Gastroesophageal sphincter (tissue), 4 donors: ENCODE results near the gene DCC. TPM values are rescaled to one million over a fixed set of nuclear protein-coding genes. Genes with fewer than 3 reads are reported as not detected.

ENCODE experiments used
- ATAC-seq: fragments of 150-250 bp; one replicate; pipeline ENCODE4 v1.9.1; 2016; ENCODE audit warnings: mild to moderate bottlenecking, moderate library complexity
- H3K27ac ChIP-seq, 4 donors: fragments of 200-600 bp; sonication (generic) in 3 of 4; 1 replicate in 3 of 4; 2 replicates in 1 of 4; pipeline ENCODE4 v1.5.1; 2016 to 2019
- H3K27me3 ChIP-seq: fragments of 200-600 bp; sonication (generic); one replicate; pipeline ENCODE4 v1.5.1; 2019
- H3K36me3 ChIP-seq, 2 donors: fragments of 200-600 bp; sonication (generic); one replicate each; pipeline ENCODE4 v1.5.1; 2019; ENCODE audit warnings: control low read depth in 1 of 2
- H3K4me1 ChIP-seq, 3 donors: fragments of 200-600 bp; sonication (generic); 1 replicate in 2 of 3; 2 replicates in 1 of 3; pipeline ENCODE4 v1.5.1; 2016 to 2019; ENCODE audit warnings: control low read depth in 2 of 3
- H3K4me3 ChIP-seq, 2 donors: fragments of 200-600 bp; sonication (generic); one replicate each; pipeline ENCODE4 v1.5.1; 2019; ENCODE audit warnings: mild to moderate bottlenecking in 1 of 2, moderate library complexity in 1 of 2
- H3K9me3 ChIP-seq, 3 donors: fragments of 200-600 bp; sonication (generic); one replicate each; pipeline ENCODE4 v1.5.1; 2017 to 2019; ENCODE audit warnings: control low read depth in 2 of 3
- CTCF ChIP-seq, 4 experiments: fragments of 200-600 bp in 2 of 4; fragments of 450-650 bp in 2 of 4; sonication (generic) in 1 of 4; IDR thresholded peaks; one replicate each; pipeline ENCODE4 v1.5.1; 2017 to 2019; ENCODE audit warnings: antibody characterized with exemption in 4 of 4, mild to moderate bottlenecking in 2 of 4, moderate library complexity in 2 of 4
- EP300 ChIP-seq: sonication (generic); formaldehyde crosslinking; IDR thresholded peaks from one replicate; pipeline ENCODE4 v1.6.1; 2017; ENCODE audit warnings: antibody characterized with exemption, mild to moderate bottlenecking
- POLR2A ChIP-seq, 2 donors: fragments of 450-650 bp; IDR thresholded peaks; one replicate each; pipeline ENCODE4 v1.6.1; 2017; ENCODE audit warnings: antibody characterized with exemption in 2 of 2, mild to moderate bottlenecking in 2 of 2, moderate library complexity in 1 of 2
- POLR2AphosphoS5 ChIP-seq: sonication (generic); formaldehyde crosslinking; IDR thresholded peaks from one replicate; pipeline ENCODE4 v1.6.1; 2017; ENCODE audit warnings: antibody characterized with exemption
- WGBS, 2 donors: methylation state at CpG; one replicate each; pipeline ENCODE4 v1.1.5; 2018; ENCODE audit warnings: low coverage in 1 of 2; 5-methylcytosine and 5-hydroxymethylcytosine counted together
- total RNA-seq, 4 donors: library from RNA; depleted of rRNA; stranded (reverse); fragments of >200 nt; gene quantifications; one replicate each; pipeline ENCODE4 v1.1.0, GENCODE V29; 2016

The DCC gene
- total RNA-seq, 4 donors from 2014 or later = 0.13 to 0.54 (median 0.47) TPM; not detected in 1

GRCh38 chr18:52377094-52377493 lies 37.1 kb downstream of the DCC start:
- Histone ChIP-seq H3K27me3 (no peaks in the 10 kb centered on the region), H3K36me3 (no peaks in the 10 kb centered on the region), H3K27ac (no peak overlapping the region), H3K9me3 (no peaks in the 10 kb centered on the region), H3K4me1 (no peaks in the 10 kb centered on the region), H3K4me3 (no peak overlapping the region)
- no peak for ATAC-seq
- TF ChIP-seq POLR2A (IDR thresholded peaks at IDR 0.05) = no peak
- TF ChIP-seq POLR2AphosphoS5 = no peak
- no peak for TF ChIP-seq EP300
- TF ChIP-seq CTCF (IDR thresholded peaks at IDR 0.05) = no peak

- no peaks in the 10 kb centered on the region for H3K27me3 ChIP-seq
- TF ChIP-seq POLR2A (IDR thresholded peaks at IDR 0.05) (no peak), EP300 (no peak), CTCF (IDR thresholded peaks at IDR 0.05) (no peak), POLR2AphosphoS5 (no peak)
- no peak for ATAC-seq
- H3K9me3 ChIP-seq = no peaks in the 10 kb centered on the region
- no peaks in the 10 kb centered on the region for H3K36me3 ChIP-seq
- H3K27ac ChIP-seq = no peak overlapping the region
- H3K4me1 ChIP-seq = no peaks in the 10 kb centered on the region
- H3K4me3 ChIP-seq = no peak overlapping the region
These were observed 46.3 kb downstream of the DCC start for GRCh38 chr18:52386306-52386705.

- Histone ChIP-seq H3K4me1 (no peaks in the 10 kb centered on the region), H3K9me3 (no peaks in the 10 kb centered on the region), H3K27ac (no peak overlapping the region), H3K27me3 (no peaks in the 10 kb centered on the region), H3K36me3 (no peaks in the 10 kb centered on the region), H3K4me3 (no peak overlapping the region)
- 67 to 73% methylated on average over 2 to 3 of the region's 3 CpGs for WGBS, 2 donors
- ATAC-seq = no peak
- no peak for TF ChIP-seq POLR2AphosphoS5
- TF ChIP-seq CTCF (IDR thresholded peaks at IDR 0.05) = no peak
- TF ChIP-seq EP300 = no peak
- TF ChIP-seq POLR2A (IDR thresholded peaks at IDR 0.05) = no peak
These were observed 47.2 kb downstream of the DCC start for GRCh38 chr18:52387175-52387574.

- TF ChIP-seq POLR2A (IDR thresholded peaks at IDR 0.05) = no peak
- no peak for TF ChIP-seq EP300
- TF ChIP-seq CTCF (IDR thresholded peaks at IDR 0.05) = no peak
- no peak for TF ChIP-seq POLR2AphosphoS5
- no peak overlapping the region for H3K27ac ChIP-seq
- ATAC-seq = no peak
- WGBS, 2 donors = 84 to 94% methylated on average over 5 to 9 of the region's 9 CpGs
- H3K27me3 ChIP-seq = no peaks in the 10 kb centered on the region
- no peaks in the 10 kb centered on the region for H3K9me3 ChIP-seq
- no peaks in the 10 kb centered on the region for H3K36me3 ChIP-seq
- no peak overlapping the region for H3K4me3 ChIP-seq
- H3K4me1 ChIP-seq = no peaks in the 10 kb centered on the region
These were observed 52.0 kb downstream of the DCC start for GRCh38 chr18:52391810-52392559.

- no peak overlapping the region for H3K27ac ChIP-seq
- 14 to 63% methylated on average over 2 of the region's 2 CpGs for WGBS, 2 donors
- no peak for ATAC-seq
- TF ChIP-seq POLR2AphosphoS5 = no peak
- no peak for TF ChIP-seq EP300
- TF ChIP-seq CTCF (IDR thresholded peaks at IDR 0.05) = no peak
- TF ChIP-seq POLR2A (IDR thresholded peaks at IDR 0.05) = no peak
- H3K27me3 ChIP-seq = no peaks in the 10 kb centered on the region
- no peaks in the 10 kb centered on the region for H3K9me3 ChIP-seq
- H3K4me1 ChIP-seq = no peaks in the 10 kb centered on the region
- H3K36me3 ChIP-seq = no peaks in the 10 kb centered on the region
- H3K4me3 ChIP-seq = no peak overlapping the region
These were observed 54.6 kb downstream of the DCC start for GRCh38 chr18:52394602-52395001.
